HEK293 (cell line): Measurements from ENCODE around the gene TMEM184A.

Source experiments
- GFI1B ChIP-seq: fragments of 450-650 bp; formaldehyde crosslinking; IDR thresholded peaks from 2 replicates; pipeline ENCODE4 v1.5.1; 2016; ENCODE audit warnings: missing biosample characterization, missing genetic modification characterization
- MYNN ChIP-seq: fragments of 450-650 bp; formaldehyde crosslinking; IDR thresholded peaks from 2 replicates; pipeline ENCODE4 v1.5.1; 2016; ENCODE audit warnings: missing biosample characterization, missing genetic modification characterization, borderline replicate concordance
- MZF1 ChIP-seq: fragments of 450-650 bp; formaldehyde crosslinking; IDR thresholded peaks from 2 replicates; pipeline ENCODE4 v1.5.1; 2017; ENCODE audit warnings: missing biosample characterization, missing genetic modification characterization, borderline replicate concordance
- SALL2 ChIP-seq: fragments of 450-650 bp; formaldehyde crosslinking; IDR thresholded peaks from 2 replicates; pipeline ENCODE4 v1.5.0; 2017; ENCODE audit warnings: missing biosample characterization, mild to moderate bottlenecking, missing genetic modification characterization, borderline replicate concordance
- SCRT1 ChIP-seq: fragments of 450-650 bp; formaldehyde crosslinking; IDR thresholded peaks from 2 replicates; pipeline ENCODE4 v1.5.1; 2016; ENCODE audit warnings: missing biosample characterization, missing genetic modification characterization, borderline replicate concordance
- SP3 ChIP-seq: fragments of 450-650 bp; formaldehyde crosslinking; IDR thresholded peaks from 2 replicates; pipeline ENCODE4 v1.5.1; 2016; ENCODE audit warnings: missing biosample characterization, missing genetic modification characterization
- WT1 ChIP-seq: fragments of 450-650 bp; formaldehyde crosslinking; IDR thresholded peaks from 2 replicates; pipeline ENCODE4 v1.5.1; 2016; ENCODE audit warnings: missing biosample characterization, missing genetic modification characterization
- ZBTB11 ChIP-seq: fragments of 450-650 bp; formaldehyde crosslinking; conservative IDR thresholded peaks from 2 replicates; pipeline ENCODE4 v1.5.1; 2016; ENCODE audit warnings: low read depth, missing biosample characterization, missing genetic modification characterization
- ZBTB26 ChIP-seq: fragments of 450-650 bp; formaldehyde crosslinking; optimal IDR thresholded peaks from 2 replicates; pipeline ENCODE3; 2016; ENCODE audit warnings: missing biosample characterization, mild to moderate bottlenecking, missing genetic modification characterization
- ZNF138 ChIP-seq: fragments of 450-650 bp; formaldehyde crosslinking; IDR thresholded peaks from 2 replicates; pipeline ENCODE4 v1.5.1; 2016; ENCODE audit warnings: missing biosample characterization, missing genetic modification characterization, borderline replicate concordance
- ZNF148 ChIP-seq: fragments of 450-650 bp; formaldehyde crosslinking; IDR thresholded peaks from 2 replicates; pipeline ENCODE4 v1.5.0; 2017; ENCODE audit warnings: missing biosample characterization, missing genetic modification characterization, borderline replicate concordance
- ZNF16 ChIP-seq: fragments of 450-650 bp; formaldehyde crosslinking; IDR thresholded peaks from 2 replicates; pipeline ENCODE4 v1.5.1; 2016; ENCODE audit warnings: low read depth, missing biosample characterization, missing genetic modification characterization
- ZNF221 ChIP-seq: fragments of 450-650 bp; formaldehyde crosslinking; IDR thresholded peaks from 2 replicates; pipeline ENCODE4 v1.5.1; 2017; ENCODE audit warnings: missing biosample characterization, missing genetic modification characterization, borderline replicate concordance
- ZNF324 ChIP-seq: fragments of 450-650 bp; formaldehyde crosslinking; IDR thresholded peaks from 2 replicates; pipeline ENCODE4 v1.5.1; 2016; ENCODE audit warnings: missing biosample characterization, missing genetic modification characterization
- ZNF37A ChIP-seq: fragments of 450-650 bp; IDR thresholded peaks from 2 replicates; pipeline ENCODE4 v1.5.1; 2018; ENCODE audit warnings: missing biosample characterization, missing genetic modification characterization
- ZNF394 ChIP-seq: fragments of 450-650 bp; formaldehyde crosslinking; IDR thresholded peaks from 2 replicates; pipeline ENCODE4 v1.5.1; 2016; ENCODE audit warnings: missing biosample characterization, missing genetic modification characterization, mild to moderate bottlenecking, moderate library complexity, borderline replicate concordance
- ZNF423 ChIP-seq: fragments of 450-650 bp; formaldehyde crosslinking; IDR thresholded peaks from 2 replicates; pipeline ENCODE4 v1.5.1; 2016; ENCODE audit warnings: missing biosample characterization, missing genetic modification characterization
- ZNF48 ChIP-seq: fragments of 450-650 bp; formaldehyde crosslinking; IDR thresholded peaks from 2 replicates; pipeline ENCODE4 v1.5.1; 2016; ENCODE audit warnings: missing biosample characterization, missing genetic modification characterization
- ZNF585B ChIP-seq: fragments of 450-650 bp; formaldehyde crosslinking; IDR thresholded peaks from 2 replicates; pipeline ENCODE4 v1.5.1; 2016; ENCODE audit warnings: missing biosample characterization, missing genetic modification characterization
- ZNF670 ChIP-seq: fragments of 450-650 bp; formaldehyde crosslinking; IDR thresholded peaks from 2 replicates; pipeline ENCODE4 v1.5.1; 2016; ENCODE audit warnings: missing biosample characterization, missing genetic modification characterization, low read depth
- ZNF677 ChIP-seq: fragments of 450-650 bp; IDR thresholded peaks from 2 replicates; pipeline ENCODE4 v1.5.0; 2018; ENCODE audit warnings: missing biosample characterization, mild to moderate bottlenecking, missing genetic modification characterization, moderate library complexity
- TF ChIP-seq, protein P1 (sequence below): fragments of 450-650 bp; formaldehyde crosslinking; IDR thresholded peaks from 2 replicates; pipeline ENCODE4 v1.5.1; 2016; ENCODE audit warnings: missing biosample characterization, missing genetic modification characterization
- TF ChIP-seq, protein P2 (sequence below): fragments of 450-650 bp; formaldehyde crosslinking; IDR thresholded peaks from 2 replicates; pipeline ENCODE4 v1.5.1; 2016; ENCODE audit warnings: missing biosample characterization, missing genetic modification characterization
- TF ChIP-seq, protein P3 (sequence below): fragments of 450-650 bp; formaldehyde crosslinking; IDR thresholded peaks from 2 replicates; pipeline ENCODE4 v1.5.1; 2016; ENCODE audit warnings: missing biosample characterization, missing genetic modification characterization
- TF ChIP-seq, protein P4 (sequence below): fragments of 450-650 bp; formaldehyde crosslinking; IDR thresholded peaks from 2 replicates; pipeline ENCODE4 v1.5.1; 2016; ENCODE audit warnings: missing biosample characterization, missing genetic modification characterization

TMEM184A gene

DNA sequence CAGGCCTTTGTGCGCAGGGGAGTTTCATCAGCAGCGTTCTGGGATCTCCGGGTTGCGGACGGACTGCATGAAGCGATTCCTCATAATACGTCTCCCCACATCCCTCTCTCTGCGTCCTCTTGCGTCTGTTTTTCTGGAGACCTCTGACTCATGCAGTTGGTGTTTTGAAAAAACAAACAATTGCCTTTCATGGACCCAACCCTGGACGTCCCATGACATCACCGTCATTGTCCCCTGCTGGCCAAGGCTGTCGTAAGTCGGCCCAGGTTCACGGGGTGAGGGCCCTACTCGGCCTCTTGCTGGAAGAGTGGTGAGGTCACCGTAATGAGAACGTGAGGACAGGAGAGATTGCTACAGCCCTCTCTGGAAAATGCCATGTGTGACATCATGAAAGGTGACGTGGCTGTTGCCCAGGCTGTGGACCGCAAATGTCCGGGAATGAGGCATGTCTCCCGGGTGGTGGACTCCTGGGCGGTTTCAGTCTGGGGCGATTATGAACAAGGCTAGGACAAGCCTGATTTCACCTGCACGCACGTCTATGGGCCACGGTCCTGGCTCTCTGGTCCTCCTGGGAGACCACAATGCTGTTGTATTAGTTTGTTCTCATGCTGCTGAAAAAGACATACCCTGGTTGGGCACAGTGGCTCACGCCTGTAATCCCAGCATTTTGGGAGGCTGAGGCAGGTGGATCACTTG lies 35.3 kb downstream of the TMEM184A start (continued):
- no peak for TF ChIP-seq SP3
- peak; percentile 20; the same call in 1 of the 2 replicates for TF ChIP-seq ZNF394 (tag by site-specific recombination)
- TF ChIP-seq ZNF16 (tag by site-specific recombination) = no peak
- no peak for TF ChIP-seq ZBTB11 (tag by site-specific recombination)
- no peak for TF ChIP-seq ZNF37A (tag by site-specific recombination)
- TF ChIP-seq ZNF221 (tag by site-specific recombination) = no peak
- TF ChIP-seq, protein P1, sequence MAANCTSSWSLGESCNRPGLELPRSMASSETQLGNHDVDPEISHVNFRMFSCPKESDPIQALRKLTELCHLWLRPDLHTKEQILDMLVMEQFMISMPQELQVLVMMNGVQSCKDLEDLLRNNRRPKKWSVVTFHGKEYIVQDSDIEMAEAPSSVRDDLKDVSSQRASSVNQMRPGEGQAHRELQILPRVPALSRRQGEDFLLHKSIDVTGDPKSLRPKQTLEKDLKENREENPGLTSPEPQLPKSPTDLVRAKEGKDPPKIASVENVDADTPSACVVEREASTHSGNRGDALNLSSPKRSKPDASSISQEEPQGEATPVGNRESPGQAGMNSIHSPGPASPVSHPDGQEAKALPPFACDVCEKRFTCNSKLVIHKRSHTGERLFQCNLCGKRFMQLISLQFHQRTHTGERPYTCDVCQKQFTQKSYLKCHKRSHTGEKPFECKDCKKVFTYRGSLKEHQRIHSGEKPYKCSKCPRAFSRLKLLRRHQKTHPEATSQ = no peak
- no peak for TF ChIP-seq ZBTB26 (tag by site-specific recombination)
- no peak for TF ChIP-seq ZNF677
- no peak for TF ChIP-seq ZNF585B (tag by site-specific recombination)
- TF ChIP-seq ZNF148 = no peak
- TF ChIP-seq MZF1 (tag by site-specific recombination) = no peak
- no peak for TF ChIP-seq ZNF138
- TF ChIP-seq SALL2 (tag by site-specific recombination) = no peak
- no peak for TF ChIP-seq GFI1B (tag by site-specific recombination)
- TF ChIP-seq SCRT1 (tag by site-specific recombination) = no peak
- TF ChIP-seq WT1 (tag by site-specific recombination) = no peak
- TF ChIP-seq, protein P2, sequence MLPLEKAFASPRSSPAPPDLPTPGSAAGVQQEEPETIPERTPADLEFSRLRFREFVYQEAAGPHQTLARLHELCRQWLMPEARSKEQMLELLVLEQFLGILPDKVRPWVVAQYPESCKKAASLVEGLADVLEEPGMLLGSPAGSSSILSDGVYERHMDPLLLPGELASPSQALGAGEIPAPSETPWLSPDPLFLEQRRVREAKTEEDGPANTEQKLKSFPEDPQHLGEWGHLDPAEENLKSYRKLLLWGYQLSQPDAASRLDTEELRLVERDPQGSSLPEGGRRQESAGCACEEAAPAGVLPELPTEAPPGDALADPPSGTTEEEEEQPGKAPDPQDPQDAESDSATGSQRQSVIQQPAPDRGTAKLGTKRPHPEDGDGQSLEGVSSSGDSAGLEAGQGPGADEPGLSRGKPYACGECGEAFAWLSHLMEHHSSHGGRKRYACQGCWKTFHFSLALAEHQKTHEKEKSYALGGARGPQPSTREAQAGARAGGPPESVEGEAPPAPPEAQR (tag by site-specific recombination) = no peak
- TF ChIP-seq, protein P3, sequence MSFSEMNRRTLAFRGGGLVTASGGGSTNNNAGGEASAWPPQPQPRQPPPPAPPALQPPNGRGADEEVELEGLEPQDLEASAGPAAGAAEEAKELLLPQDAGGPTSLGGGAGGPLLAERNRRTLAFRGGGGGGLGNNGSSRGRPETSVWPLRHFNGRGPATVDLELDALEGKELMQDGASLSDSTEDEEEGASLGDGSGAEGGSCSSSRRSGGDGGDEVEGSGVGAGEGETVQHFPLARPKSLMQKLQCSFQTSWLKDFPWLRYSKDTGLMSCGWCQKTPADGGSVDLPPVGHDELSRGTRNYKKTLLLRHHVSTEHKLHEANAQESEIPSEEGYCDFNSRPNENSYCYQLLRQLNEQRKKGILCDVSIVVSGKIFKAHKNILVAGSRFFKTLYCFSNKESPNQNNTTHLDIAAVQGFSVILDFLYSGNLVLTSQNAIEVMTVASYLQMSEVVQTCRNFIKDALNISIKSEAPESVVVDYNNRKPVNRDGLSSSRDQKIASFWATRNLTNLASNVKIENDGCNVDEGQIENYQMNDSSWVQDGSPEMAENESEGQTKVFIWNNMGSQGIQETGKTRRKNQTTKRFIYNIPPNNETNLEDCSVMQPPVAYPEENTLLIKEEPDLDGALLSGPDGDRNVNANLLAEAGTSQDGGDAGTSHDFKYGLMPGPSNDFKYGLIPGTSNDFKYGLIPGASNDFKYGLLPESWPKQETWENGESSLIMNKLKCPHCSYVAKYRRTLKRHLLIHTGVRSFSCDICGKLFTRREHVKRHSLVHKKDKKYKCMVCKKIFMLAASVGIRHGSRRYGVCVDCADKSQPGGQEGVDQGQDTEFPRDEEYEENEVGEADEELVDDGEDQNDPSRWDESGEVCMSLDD (tag by site-specific recombination) = no peak
- TF ChIP-seq ZNF423 = no peak
- TF ChIP-seq ZNF48 (tag by site-specific recombination) = no peak
- TF ChIP-seq, protein P4, sequence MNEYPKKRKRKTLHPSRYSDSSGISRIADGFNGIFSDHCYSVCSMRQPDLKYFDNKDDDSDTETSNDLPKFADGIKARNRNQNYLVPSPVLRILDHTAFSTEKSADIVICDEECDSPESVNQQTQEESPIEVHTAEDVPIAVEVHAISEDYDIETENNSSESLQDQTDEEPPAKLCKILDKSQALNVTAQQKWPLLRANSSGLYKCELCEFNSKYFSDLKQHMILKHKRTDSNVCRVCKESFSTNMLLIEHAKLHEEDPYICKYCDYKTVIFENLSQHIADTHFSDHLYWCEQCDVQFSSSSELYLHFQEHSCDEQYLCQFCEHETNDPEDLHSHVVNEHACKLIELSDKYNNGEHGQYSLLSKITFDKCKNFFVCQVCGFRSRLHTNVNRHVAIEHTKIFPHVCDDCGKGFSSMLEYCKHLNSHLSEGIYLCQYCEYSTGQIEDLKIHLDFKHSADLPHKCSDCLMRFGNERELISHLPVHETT (tag by site-specific recombination) = peak; percentile 71; the same call in 1 of the 2 replicates
- TF ChIP-seq ZNF670 (tag by site-specific recombination) = no peak
- TF ChIP-seq MYNN (tag by site-specific recombination) = no peak
- peak; percentile 84; the same call in 1 of the 2 replicates for TF ChIP-seq ZNF324 (tag by site-specific recombination)
